Endothelial cell of umbilical vein (primary cell): Measurements from ENCODE around the gene ERBB2.

Source experiments
- CTCF ChIP-seq, 2 donors: IDR thresholded peaks; 1 replicate in 1 of 2; 2 replicates in 1 of 2; pipeline ENCODE4 v1.5.1; 2011; ENCODE audit warnings: low read length in 2 of 2, mild to moderate bottlenecking in 2 of 2, moderate library complexity in 2 of 2, control low read depth in 1 of 2, inconsistent platforms in 1 of 2, low read depth in 1 of 2; ENCODE audit not compliant: insufficient read depth in 1 of 2; ENCODE audit errors: extremely low read depth in 1 of 2
- POLR2A ChIP-seq: IDR thresholded peaks from 2 replicates; pipeline ENCODE4 v1.6.1; 2012; ENCODE audit warnings: low read depth, mild to moderate bottlenecking, control low read depth, low read length

- TF ChIP-seq CTCF (IDR thresholded peaks at IDR 0.05; ENCODE audit: extremely low read depth in 1 of 2, insufficient read depth in 1 of 2, low read depth in 1 of 2, low read length in 2 of 2) (no peak), POLR2A (no peak)
Measured at GRCh38 chr17:39674179-39674578, 25.7 kb upstream of the ERBB2 start.
